ENCODE measurements around the gene MB.
"Not testable (repeated sequence)": the region's sequence is repeated elsewhere in the genome, so short reads cannot be mapped to it uniquely, and the experiment has no call there.

Gene MB

GRCh38 chr22:35617137-35617755 is at the start of gene MB:
Gene MB (minus strand): TSS chr22:35617329. CDS start chr22:35617257, 72 bp downstream.
- no peak for DNase-seq

- DNase-seq: not testable (repeated sequence)
These were observed 49.6 kb upstream of the MB start for GRCh38 chr22:35666699-35667098.

GRCh38 chr22:35664955-35665587 is 47.9 kb upstream of the MB start:
- no peak for DNase-seq

- DNase-seq: no peak
These were observed 46.2 kb upstream of the MB start for GRCh38 chr22:35663371-35663770.

GRCh38 chr22:35662914-35663313 is 45.8 kb upstream of the MB start:
- DNase-seq: no peak

GRCh38 chr22:35661464-35661863 is 44.3 kb upstream of the MB start:
- DNase-seq: no peak

- peak in 2 of 4 experiments; percentile 38 to 50 for DNase-seq
These were observed 43.4 kb upstream of the MB start for GRCh38 chr22:35660291-35661127.

- no peak for DNase-seq
These were observed 40.6 kb upstream of the MB start for GRCh38 chr22:35657571-35658312.

GRCh38 chr22:35656284-35656752 is 39.2 kb upstream of the MB start:
- DNase-seq: no peak

GRCh38 chr22:35653824-35654223 is 36.7 kb upstream of the MB start:
- no peak for DNase-seq

- DNase-seq: no peak
These were observed 34.0 kb upstream of the MB start for GRCh38 chr22:35651085-35651484.

- no peak for DNase-seq
These were observed 32.6 kb upstream of the MB start for GRCh38 chr22:35649636-35650250.

- DNase-seq: no peak
These were observed 32.0 kb upstream of the MB start for GRCh38 chr22:35649026-35649553.

- DNase-seq: peak in 3 of 4 experiments; percentile 37 to 52 (median 37)
These were observed 31.2 kb upstream of the MB start, which contains the start of gene APOL6 for GRCh38 chr22:35648066-35649025. Gene APOL6 (plus strand): TSS chr22:35648446. CDS start chr22:35656426, 7,980 bp downstream.

GRCh38 chr22:35645646-35646045 is 28.5 kb upstream of the MB start:
- DNase-seq: no peak

- no peak for DNase-seq
These were observed 26.9 kb upstream of the MB start for GRCh38 chr22:35643991-35644390.

- DNase-seq: no peak
These were observed 25.2 kb upstream of the MB start for GRCh38 chr22:35642305-35642741.

GRCh38 chr22:35641494-35642120 is 24.5 kb upstream of the MB start:
- DNase-seq: no peak

GRCh38 chr22:35638410-35638809 is 21.3 kb upstream of the MB start:
- DNase-seq: no peak

GRCh38 chr22:35638001-35638400 is 20.9 kb upstream of the MB start:
- DNase-seq: no peak

Measured in activated CD4-positive, CD25-positive, alpha-beta regulatory T cell (primary cell).